Measurements from ENCODE around the gene ATP6V1G1.

The ATP6V1G1 gene

DNA sequence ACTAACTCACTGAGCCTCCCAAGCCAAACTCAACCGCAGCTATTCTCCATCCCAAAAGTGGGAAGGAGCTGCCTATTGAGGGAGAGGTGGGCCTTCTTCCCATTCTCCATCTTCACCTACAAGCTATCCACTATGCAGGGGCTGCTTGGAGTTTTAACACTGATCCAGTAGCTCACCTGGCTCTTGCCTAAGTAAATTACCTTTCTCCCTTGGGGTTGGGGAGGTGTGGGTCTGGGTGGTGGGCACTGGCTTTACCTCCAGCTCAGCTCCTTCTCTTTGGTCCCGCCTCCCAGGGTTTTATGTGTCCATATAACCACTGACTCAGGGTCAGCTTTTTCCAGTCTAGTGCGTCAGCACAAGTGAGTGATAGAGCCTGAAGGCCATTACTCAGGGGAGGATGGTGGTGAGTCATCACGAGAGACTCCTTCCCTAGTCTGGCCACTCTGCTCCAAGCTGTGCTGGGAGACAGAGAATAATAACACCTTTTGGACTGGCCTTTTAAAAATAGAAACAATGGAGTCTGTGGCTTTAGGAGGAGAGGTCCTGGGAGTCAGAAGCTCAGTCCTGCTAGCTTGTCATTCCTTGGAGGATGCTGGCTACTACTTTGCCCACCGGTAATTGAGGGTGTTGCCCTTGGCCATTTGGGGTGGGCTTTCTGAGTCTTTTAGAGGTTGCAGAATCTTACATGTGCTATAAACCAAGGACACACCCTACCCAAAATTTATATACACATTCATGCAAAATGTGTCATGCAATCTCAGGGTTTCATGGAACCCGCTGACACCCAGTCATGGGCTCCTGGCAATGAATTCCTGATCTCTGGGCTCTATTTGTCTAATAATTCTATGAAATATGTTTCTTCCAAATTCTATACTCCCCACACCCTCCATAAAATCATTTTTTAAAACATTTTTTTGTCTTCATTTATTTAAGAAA lies 35.6 kb upstream of the ATP6V1G1 start:
- TF ChIP-seq, protein P1, sequence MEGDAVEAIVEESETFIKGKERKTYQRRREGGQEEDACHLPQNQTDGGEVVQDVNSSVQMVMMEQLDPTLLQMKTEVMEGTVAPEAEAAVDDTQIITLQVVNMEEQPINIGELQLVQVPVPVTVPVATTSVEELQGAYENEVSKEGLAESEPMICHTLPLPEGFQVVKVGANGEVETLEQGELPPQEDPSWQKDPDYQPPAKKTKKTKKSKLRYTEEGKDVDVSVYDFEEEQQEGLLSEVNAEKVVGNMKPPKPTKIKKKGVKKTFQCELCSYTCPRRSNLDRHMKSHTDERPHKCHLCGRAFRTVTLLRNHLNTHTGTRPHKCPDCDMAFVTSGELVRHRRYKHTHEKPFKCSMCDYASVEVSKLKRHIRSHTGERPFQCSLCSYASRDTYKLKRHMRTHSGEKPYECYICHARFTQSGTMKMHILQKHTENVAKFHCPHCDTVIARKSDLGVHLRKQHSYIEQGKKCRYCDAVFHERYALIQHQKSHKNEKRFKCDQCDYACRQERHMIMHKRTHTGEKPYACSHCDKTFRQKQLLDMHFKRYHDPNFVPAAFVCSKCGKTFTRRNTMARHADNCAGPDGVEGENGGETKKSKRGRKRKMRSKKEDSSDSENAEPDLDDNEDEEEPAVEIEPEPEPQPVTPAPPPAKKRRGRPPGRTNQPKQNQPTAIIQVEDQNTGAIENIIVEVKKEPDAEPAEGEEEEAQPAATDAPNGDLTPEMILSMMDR (IDR thresholded peaks at IDR 0.05; ENCODE audit: low read length), result no peak
- no peak for TF ChIP-seq EZH2 (optimal IDR thresholded peaks at IDR 0.05; ENCODE audit: low read depth, low read length)
- TF ChIP-seq EZH2phosphoT487 (IDR thresholded peaks at IDR 0.05; ENCODE audit: low read length), result no peak
- Histone ChIP-seq H3K4me2 (ENCODE audit: low read depth, low read length) (no peak overlapping the region), H3K36me3 (replicated peaks; ENCODE audit: insufficient read depth, low read length) (no peaks in the 10 kb centered on the region), H3K9ac (ENCODE audit: low read length) (no peak overlapping the region), H2AFZ (ENCODE audit: low read length) (no peak overlapping the region), H3K27ac (ENCODE audit: low read length) (no peak overlapping the region), H3K79me2 (ENCODE audit: low read length) (no peaks in the 10 kb centered on the region), H3K27me3 (replicated peaks; ENCODE audit: insufficient read depth, low read length) (no peaks in the 10 kb centered on the region), H3K9me2 (replicated peaks; ENCODE audit: insufficient read depth, low read length) (no peaks in the 10 kb centered on the region), H3K4me1 (ENCODE audit: low read length) (no peaks in the 10 kb centered on the region), H4K20me1 (ENCODE audit: insufficient read depth, low read length) (no peaks in the 10 kb centered on the region), H3F3A (ENCODE audit: insufficient read depth, low read length) (no peaks in the 10 kb centered on the region), H3K4me3 (ENCODE audit: low read length) (no peak overlapping the region), H3K9me3 (replicated peaks; ENCODE audit: insufficient read depth, low read length) (no peaks in the 10 kb centered on the region)
- no peak for DNase-seq

GRCh38 chr9:114552706-114553105 lies 34.9 kb upstream of the ATP6V1G1 start:
- no peaks in the 10 kb centered on the region for H3K36me3 ChIP-seq (replicated peaks; ENCODE audit: insufficient read depth, low read length)
- H3K4me3 ChIP-seq (ENCODE audit: low read length), result no peak overlapping the region
- H3K9me3 ChIP-seq (replicated peaks; ENCODE audit: insufficient read depth, low read length), result no peaks in the 10 kb centered on the region
- H3K79me2 ChIP-seq (ENCODE audit: low read length), result no peaks in the 10 kb centered on the region
- H3K9me2 ChIP-seq (replicated peaks; ENCODE audit: insufficient read depth, low read length), result no peaks in the 10 kb centered on the region
- no peaks in the 10 kb centered on the region for H3F3A ChIP-seq (ENCODE audit: insufficient read depth, low read length)
- no peak for DNase-seq
- no peaks in the 10 kb centered on the region for H3K27me3 ChIP-seq (replicated peaks; ENCODE audit: insufficient read depth, low read length)
- H3K4me1 ChIP-seq (ENCODE audit: low read length), result no peaks in the 10 kb centered on the region
- no peak overlapping the region for H3K9ac ChIP-seq (ENCODE audit: low read length)
- TF ChIP-seq EZH2phosphoT487 (IDR thresholded peaks at IDR 0.05; ENCODE audit: low read length) (no peak), EZH2 (optimal IDR thresholded peaks at IDR 0.05; ENCODE audit: low read depth, low read length) (no peak)
- TF ChIP-seq, protein P1 (IDR thresholded peaks at IDR 0.05; ENCODE audit: low read length), result no peak
- H3K27ac ChIP-seq (ENCODE audit: low read length), result no peak overlapping the region
- no peak overlapping the region for H2AFZ ChIP-seq (ENCODE audit: low read length)
- no peaks in the 10 kb centered on the region for H4K20me1 ChIP-seq (ENCODE audit: insufficient read depth, low read length)
- no peak overlapping the region for H3K4me2 ChIP-seq (ENCODE audit: low read depth, low read length)

- no peaks in the 10 kb centered on the region for H3K4me1 ChIP-seq (ENCODE audit: low read length)
- no peaks in the 10 kb centered on the region for H3K27me3 ChIP-seq (replicated peaks; ENCODE audit: insufficient read depth, low read length)
- no peaks in the 10 kb centered on the region for H3K79me2 ChIP-seq (ENCODE audit: low read length)
- no peak overlapping the region for H2AFZ ChIP-seq (ENCODE audit: low read length)
- H3K9ac ChIP-seq (ENCODE audit: low read length), result no peak overlapping the region
- H3K36me3 ChIP-seq (replicated peaks; ENCODE audit: insufficient read depth, low read length), result no peaks in the 10 kb centered on the region
- H3K9me2 ChIP-seq (replicated peaks; ENCODE audit: insufficient read depth, low read length), result no peaks in the 10 kb centered on the region
- no peaks in the 10 kb centered on the region for H3F3A ChIP-seq (ENCODE audit: insufficient read depth, low read length)
- TF ChIP-seq EZH2 (optimal IDR thresholded peaks at IDR 0.05; ENCODE audit: low read depth, low read length), result no peak
- TF ChIP-seq EZH2phosphoT487 (IDR thresholded peaks at IDR 0.05; ENCODE audit: low read length), result no peak
- TF ChIP-seq, protein P1 (IDR thresholded peaks at IDR 0.05; ENCODE audit: low read length), result no peak
- no peak overlapping the region for H3K27ac ChIP-seq (ENCODE audit: low read length)
- no peak for DNase-seq
- no peak overlapping the region for H3K4me3 ChIP-seq (ENCODE audit: low read length)
- no peak overlapping the region for H3K4me2 ChIP-seq (ENCODE audit: low read depth, low read length)
- no peaks in the 10 kb centered on the region for H4K20me1 ChIP-seq (ENCODE audit: insufficient read depth, low read length)
- no peaks in the 10 kb centered on the region for H3K9me3 ChIP-seq (replicated peaks; ENCODE audit: insufficient read depth, low read length)
Measured at GRCh38 chr9:114553202-114553601, 34.4 kb upstream of the ATP6V1G1 start.

All from MM.1S (cell line).